NCI-H526 (cell line): ENCODE results near the gene ARHGAP9.
A peak's percentile ranks its signal among the peaks of the same experiment; 100 is the strongest.

Experiments
- DNase-seq, 2 experiments: peaks; one replicate each; lab custom pipeline; 2025; lab: John Stamatoyannopoulos, UW

Gene ARHGAP9

DNA sequence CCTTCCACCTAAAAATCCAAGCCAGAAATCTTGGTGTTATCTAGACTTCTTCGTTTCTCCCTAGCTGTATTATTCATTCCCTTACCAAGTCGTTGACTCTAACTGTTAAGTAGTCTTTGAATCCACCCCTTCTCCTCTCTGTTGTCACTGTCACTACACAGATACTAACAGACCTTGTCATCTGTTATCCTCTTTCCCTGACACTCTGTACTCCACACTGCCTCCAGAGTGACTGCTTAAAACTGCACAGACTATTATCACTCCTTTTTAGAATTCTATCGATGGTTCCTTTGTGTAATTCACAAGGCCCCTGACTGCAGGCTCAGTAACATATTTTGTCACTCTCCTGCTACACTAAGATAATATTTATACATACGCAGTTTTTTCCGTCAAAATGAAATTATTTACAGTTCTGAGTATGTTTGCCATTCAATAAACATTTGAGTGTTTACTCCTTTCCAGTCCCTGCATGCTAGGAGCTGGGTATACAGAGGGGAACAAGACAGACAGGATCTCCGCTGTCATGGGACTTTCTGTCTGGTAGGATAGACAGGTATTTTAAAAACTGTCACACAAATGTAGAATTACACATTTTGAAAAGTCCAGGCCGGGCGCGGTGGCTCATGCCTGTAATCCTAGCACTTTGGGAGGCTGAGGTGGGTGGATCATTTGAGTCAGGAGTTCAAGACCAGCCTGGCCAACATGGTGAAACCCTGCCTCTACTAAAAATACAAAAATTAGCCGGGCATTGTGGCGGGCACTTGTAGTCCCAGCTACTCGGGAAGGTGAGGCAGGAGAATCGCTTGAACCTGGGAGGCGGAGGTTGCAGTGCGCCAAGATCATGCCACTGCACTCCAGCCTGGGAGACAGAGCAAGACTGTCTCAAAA, 12.0 kb upstream of the ARHGAP9 start:
- DNase-seq, result no peak

DNA sequence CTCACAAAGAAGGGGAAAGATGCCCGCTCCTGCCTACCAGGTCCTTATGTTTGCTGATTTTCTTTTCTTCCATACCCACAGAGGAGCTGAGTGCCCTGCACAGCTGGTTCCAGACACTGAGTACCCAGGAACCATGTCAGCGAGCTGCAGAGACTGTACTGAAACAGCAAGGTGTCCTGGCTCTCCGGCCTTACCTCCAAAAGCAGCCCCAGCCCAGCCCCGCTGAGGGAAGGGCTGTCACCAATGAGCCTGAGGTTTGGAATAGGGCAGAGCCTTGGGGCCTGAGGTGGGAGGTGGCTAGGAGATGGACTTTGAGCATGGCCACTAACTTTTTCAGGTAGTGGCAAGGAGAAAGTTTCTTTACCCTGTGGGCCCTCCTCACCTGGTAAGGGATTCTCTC, 10.5 kb upstream of the ARHGAP9 start:
- no peak for DNase-seq

DNA sequence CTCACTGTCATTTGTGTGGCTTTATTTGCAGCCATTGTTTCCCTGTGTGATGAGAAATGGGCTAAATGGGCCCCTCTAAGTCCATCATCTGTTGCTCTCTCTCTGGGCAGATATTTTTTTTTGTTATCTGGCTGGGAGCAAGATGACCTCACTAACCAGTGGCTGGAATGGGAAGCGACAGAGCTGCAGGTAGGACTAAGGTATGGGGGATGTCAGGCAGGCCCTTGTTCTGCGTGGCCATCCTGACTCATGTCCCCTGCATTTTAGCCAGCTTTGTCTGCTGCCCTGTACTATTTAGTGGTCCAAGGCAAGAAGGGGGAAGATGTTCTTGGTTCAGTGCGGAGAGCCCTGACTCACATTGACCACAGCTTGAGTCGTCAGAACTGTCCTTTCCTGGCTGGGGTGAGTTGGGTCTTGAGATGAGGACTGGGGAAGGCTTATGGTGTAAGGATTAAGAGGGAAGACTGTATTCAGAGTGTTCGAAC, 9.5 kb upstream of the ARHGAP9 start:
- DNase-seq, result no peak

DNA sequence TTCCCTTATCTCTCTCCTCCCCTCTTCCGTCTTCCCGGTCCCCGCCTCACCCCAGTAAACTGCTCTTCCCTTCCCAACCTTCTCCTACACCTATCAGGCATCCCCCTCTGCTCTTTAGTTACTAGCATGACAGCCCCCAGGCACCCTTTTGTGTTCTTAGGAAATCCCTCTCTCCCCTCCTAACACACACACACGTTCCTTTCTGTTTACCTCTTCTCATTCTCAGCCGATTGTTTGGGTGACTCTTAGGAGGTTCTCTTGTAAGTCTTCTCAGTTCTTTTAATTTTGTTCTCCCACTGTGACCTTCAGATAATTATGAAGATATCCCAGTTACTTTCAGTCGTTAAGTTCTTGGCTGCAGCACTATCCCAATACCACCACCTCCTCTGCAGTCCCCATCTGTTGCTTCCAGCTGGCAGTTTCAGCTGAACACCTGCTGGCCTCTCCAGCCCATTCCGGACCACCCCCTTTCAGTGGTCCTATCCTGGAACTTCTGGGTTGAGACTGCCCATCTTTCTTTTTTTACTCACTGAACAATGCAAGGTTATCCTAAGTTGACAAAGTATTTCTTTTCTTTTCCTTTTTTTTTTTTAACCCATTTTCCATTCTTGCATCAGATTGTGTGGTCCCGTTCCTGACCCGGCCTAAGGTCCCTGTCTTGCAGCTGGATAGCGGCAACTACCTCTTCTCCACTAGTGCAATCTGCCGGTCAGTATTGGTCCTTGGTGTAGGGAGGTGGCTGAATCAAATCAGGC, 8.9 kb upstream of the ARHGAP9 start:
- no peak for DNase-seq

DNA sequence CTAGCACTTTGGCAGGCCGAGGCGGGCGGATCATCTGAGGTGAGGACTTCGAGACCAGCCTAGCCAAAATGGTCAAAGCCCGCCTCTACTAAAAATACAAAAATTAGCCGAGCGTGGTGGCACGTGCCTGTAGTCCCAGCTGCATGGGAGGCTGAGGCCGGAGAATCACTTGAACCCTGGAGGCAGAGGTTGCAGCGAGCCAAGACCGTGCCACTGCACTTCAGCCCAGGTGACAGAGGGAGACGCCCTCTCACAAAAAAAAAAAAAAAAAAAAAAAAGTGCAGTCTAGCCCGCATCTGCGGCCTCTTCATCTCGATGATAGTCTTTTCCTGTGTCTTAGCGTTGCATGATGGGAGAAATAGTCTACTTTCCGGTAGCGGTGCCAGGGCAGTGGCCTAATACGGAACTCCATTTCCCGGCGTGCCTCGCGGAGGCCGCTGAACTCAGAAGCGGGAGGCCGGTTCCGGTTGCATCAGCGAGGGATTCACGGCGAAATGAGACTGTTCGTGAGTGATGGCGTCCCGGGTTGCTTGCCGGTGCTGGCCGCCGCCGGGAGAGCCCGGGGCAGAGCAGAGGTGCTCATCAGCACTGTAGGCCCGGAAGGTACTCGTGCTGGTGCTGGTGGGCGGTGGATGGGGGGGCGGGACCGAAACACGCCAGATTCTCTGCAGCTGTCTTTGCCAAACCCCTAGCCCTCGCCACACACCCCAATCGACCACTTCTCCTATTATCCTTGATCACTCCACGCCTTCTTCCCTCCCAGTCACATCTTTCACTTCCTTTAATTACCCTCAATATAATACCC, 8.1 kb upstream of the ARHGAP9 start, which contains the start of gene MARS1:
TSS of gene MARS1 (plus strand) at position 472 of the 805 bp plus-strand sequence. CDS start at position 495, 23 bp downstream.
- peak; percentile 93 to 98 for DNase-seq

DNA sequence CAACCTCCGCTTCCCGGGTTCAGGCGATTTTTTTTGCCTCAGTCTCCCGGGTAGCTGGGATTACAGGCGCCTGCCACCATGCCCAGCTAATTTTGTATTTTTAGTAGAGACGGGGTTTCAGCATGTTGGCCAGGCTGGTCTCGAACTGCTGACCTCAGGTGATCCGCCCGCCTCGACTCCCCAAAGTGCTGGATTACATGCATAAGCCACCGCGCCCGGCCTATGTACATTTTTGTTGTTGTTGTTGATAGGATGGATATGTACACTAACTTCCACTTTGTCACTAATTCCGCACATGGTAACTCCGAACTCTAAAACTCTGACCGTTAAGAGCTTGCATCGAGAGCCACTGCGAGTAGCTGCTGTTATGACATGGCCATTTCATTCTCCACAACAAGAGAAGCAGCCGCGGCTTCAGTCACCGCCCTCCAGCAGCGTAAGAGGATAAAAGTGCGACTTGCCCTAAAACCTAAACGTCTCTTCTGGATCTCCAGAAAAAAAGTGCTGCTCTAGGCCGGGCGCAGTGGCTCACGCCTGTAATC, 7.5 kb upstream of the ARHGAP9 start:
- no peak for DNase-seq

DNA sequence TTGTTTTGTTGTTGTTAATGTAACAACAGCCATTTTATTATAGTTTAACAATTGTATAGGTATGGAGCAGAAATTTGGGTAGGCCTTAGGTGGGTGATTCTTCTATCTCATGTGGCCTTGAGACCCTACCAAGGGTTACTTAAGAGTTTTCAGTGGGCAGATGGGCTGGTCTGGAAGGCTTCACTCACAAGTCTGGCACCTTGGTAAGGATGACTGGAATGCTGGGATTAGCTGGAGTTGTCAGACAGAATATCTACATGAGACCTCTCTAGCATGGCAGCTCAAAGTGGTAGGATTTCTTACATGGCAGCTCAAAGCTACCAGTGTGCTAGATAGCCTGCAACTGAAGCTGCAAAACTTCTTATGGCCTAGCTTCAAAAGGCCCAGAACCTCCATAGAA, 6.0 kb upstream of the ARHGAP9 start:
- DNase-seq, result no peak

DNA sequence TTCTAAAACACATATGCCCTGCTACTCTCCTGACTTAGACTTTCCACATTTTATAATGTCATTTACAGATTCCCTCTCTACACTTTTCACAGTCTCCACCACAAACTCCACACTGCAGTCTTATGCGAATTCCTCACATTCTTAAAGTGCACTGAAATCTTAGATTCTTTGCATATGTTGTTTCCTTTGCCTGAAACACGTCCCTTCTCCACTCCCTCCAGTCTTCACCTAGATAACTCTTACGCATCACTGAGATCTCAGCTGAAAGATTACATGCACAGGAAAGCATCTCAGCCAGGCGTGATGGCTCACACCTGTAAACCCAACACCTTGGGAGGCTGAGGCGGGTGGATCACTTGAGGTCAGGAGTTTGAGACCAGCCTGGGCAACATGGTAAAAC, 3.8 kb upstream of the ARHGAP9 start:
- no peak for DNase-seq

DNA sequence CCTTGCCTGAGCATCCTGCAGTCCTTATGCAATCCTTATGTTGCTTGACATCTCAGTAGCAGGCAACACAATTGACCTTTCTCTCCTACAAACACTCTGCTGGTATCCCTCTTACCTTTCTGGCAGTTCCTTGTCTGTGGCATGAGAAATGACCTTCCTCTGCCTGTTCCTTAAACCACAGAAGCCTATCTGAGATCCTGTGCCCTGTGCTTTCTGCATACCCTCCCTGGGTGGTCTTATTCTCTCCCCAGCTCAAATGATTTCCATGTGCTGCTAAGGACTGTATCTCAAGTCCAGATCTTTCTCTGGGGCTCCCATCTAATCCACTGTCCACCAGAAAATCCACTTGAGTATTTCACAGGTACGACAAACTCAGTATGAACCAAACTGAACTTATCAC, 2.0 kb upstream of the ARHGAP9 start:
- DNase-seq, result no peak

DNA sequence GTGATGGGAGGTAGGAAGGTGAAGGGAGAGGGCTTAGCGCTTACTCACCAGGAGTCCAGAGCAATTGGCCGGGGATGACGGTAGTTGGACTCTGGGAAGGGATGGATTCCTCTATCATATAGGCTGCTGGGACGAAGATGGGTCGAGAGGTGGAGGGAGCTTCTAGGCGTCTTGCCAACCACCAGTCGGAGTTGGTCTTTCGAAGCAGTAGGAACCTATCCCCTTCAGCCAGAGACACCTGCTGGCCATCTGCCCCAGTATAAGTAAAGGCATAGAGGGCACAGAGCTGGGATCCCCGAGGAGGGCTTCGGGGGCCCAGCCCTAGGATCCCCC, 657 bp downstream of the ARHGAP9 start:
- DNase-seq, result no peak

DNA sequence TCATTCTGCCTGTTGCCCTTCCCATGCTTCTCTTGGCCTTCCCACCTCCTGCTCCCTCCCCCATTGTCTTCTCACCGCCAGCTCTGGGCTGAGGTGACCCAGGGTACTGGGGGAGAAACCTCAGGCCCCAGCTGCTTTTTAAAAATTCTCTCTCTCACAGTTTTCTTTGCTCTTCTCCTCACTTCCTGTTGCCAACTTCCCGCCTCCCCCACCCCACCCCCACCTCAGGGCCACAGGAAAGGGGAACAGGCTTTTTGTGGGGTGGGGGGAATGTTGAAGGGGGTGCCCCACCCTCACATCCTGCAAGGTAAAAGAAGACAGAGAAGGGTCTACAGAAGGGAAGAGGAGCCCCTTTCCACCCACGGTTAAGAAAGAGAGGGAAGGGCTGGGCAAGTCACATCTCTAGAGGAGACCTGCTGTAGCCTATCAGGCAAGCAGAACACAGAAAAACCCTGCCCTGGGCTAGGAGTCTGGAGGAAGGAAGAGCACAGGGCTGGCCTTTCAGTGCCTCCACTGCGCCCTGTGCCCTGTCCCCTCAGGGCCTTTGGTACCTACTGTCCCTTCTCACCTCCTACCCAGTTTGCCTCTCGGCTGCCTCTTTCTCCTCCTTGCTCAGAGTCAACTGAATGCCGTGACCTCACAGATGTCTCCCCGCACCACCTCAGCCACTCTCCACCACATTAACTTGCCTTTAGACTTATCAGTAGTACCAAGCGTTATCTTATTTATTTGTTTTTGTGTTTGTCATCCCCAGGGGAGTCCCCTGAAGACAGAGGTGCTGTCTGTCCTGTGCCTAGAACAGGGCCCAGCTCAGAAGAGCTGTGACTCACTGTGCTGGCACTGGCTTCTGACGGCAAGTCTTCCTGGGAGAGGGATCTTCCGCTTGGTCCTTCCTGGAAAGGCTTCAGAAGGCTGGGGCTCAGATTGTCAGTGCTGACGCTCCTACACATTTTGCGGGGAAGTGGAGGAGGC, 1.7 kb downstream of the ARHGAP9 start:
- no peak for DNase-seq

DNA sequence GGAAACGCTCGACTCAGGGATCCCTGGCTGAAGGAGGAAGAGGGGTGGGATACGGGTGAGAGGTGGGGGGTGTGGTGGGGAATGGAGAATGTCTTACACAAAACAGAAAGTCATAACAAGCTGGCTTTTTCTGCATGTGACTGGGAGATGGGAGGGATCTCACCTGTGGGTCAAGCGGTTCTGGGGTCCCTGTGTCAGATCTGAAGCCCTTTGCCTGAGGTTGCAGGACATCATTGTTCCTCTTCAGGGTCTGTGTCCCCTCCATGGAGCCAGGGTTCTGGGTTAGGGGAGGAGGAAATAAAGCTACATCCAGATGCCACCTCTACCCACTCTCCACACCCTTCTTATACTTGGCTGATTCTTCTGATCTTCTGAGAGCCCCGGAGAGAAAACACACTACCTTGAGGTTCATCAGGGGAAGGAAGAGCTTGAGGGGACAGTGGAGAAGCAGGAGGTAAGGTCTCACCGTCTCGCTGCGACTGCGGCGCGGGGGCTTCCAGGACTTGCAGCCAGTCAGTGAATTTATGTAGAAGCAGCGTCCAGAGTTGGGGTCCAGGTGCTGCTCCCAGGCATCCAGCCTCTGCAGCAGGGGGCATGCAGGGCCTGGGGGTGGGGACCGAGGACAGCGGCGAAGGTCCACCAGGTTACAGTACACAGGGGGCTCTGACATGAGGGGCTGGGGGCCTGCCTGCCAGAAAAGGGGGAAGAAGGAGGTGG, 2.5 kb downstream of the ARHGAP9 start:
- DNase-seq, result no peak

DNA sequence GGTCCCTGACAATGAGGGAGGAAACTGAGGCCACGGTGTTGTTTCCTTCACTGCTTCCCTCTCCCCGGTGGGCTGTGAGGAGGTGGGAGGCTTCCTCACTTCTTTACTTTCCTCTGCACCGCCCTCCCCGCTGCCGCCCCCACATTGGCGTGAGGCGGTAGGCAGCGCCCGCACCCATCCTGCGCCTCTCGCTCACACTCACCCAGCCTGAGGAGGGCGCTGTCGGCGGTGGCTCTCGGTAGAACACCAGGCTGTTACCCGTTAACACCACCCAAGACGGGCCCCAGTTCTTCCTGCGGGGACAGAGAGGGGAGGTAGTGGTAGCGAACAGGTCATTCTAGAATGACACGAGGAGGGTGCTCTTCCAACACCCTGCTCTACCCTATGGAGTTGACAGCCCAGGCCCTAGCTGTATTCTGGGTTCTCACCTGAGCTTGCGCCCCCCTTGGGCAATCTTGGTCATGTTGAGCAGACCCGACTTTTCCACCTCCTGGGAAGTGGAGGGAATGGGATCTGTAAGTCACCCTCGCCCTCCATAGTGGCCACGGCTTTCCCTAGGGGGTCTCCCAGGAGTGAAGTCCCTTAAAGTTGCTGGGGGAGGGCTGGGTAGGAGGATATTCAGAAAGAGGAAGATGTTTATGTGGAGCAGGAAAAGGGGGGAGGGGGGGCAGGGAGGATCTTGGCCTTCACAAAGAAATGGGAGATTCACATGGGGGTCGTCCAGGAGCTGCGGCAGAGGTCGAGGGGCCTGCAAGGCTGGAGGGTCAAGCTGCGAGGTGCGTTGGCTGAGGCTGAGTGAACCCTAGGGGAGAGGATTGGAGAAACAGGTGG, 3.3 kb downstream of the ARHGAP9 start:
- peak in 1 of 2 experiments; percentile 34 for DNase-seq

DNA sequence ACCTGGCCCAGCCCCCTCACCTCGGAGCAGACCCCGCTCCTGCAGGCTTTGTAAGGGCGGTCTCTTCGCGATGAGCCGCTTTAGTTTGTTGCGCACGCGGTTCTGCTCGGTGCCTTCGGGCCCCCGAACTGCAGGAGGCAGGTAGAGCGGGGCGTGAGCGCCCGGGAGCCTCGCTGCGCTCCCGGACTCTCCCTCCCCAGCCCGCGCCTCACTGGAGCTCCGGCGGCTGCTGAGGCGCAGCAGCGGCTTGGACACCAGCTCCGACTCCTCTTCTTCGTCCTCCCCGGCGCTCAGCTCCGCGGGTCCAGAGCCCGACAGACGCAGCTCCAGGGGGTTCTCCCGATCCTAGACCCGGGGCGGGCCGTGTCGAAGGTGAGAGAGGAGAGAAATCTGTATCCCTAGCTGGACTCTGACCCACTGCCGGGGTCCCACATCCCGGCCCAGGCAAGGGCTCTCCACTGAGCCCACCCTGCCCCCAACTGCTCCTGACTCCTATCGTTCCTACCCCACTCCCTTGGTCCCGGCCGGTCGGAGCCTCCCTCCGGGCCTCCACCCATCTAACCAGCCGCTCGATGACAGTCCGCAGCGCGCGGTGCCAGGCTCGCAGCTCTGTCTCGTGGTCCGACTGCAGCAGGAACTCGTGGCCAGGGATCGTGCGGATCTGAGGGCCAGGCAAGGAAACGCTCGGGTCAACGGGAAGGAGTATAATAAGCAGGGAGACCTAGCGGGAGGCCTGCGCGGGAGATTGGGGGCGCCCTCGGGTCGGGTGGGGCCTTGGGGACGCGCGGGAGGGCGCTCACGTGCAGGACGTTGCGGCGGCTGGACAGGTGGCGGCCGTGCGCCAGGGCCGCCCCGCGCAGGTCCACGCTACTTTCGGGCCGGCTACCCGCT, 4.2 kb downstream of the ARHGAP9 start:
- peak in 1 of 2 experiments; percentile 61 for DNase-seq

DNA sequence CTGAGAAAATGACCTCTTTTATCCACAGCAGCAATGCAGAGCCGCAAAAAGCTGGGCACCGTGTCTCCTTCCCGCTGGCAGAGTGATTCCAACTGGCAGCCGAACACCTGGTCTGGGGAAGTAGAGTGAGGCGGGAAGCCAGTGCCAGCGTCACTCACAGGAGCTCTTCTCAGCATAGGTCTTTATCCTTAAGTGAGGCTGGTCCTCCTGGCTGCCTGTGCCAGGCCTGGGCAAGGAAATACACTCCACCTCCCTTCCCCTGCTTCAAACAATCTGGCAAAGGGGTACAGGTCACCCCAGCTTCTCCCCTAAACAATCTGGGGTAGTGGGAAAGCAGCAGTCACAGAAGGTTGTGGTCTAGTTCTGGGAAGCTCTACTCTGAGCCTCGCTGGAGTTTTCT, 4.8 kb downstream of the ARHGAP9 start:
- peak in 1 of 2 experiments; percentile 33 for DNase-seq

DNA sequence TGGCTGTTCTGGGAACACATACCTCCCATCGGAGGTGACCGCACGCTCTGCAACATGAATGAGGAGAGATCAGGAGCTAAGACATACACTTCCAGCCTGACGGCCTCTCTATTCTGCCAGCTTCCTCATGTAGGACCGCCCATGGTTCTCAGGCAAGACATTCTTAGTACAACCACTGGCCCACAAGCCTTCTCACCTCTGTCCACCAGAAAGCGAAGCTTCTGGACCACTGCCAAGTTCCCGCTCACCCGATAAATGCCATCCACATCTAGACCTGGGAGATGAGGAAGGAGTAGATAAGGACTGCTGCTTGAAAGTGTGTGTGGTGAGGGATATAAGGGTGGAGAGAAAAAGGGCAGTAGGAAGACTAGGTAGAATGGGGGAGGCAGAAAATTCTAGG, 5.2 kb downstream of the ARHGAP9 start:
- no peak for DNase-seq

DNA sequence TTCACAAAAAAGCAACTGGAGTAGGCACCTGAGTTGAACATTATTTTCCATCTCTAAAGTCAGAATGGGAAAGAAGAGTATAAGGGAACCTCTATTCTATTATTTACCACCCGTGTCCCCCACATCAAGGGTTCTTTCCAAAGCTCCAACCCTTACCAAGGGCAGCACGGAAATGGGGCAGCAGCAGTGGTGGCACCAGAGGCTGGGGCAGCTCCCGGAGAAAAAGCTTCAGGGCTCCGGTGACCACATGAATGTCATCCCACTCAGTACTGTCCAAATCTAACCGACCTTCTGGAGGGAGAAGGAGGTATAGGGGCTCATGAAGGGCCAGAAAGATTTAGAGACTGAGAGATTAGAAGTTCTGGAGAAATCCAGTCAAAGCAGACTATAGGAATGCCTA, 5.8 kb downstream of the ARHGAP9 start:
- DNase-seq, result no peak

DNA sequence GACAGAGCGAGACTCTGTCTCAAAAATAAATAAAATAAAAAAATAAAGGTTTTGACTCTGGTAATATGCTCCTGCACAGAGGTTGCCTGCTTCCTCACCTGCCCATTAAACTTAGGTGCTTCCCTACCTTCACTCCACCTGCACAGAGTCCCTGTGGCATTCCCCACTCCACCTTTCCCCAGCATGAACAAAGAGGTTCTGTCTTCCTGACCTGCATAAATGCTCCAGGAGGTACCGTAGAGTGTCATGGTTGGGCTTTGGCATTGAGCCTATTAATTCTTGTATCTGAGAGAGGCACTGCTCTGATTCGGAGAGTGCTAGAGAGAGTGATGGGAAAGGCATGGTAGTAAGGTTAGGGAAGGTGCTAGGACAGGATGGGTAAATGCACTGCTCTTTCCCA, 6.3 kb downstream of the ARHGAP9 start:
- DNase-seq, result peak in 1 of 2 experiments; percentile 23
